ENCODE results near the gene SYNGAP1. TPM values are rescaled to one million over a fixed set of nuclear protein-coding genes. Genes with fewer than 3 reads are reported as not detected.
"Not testable (repeated sequence)": the region's sequence is repeated elsewhere in the genome, so short reads cannot be mapped to it uniquely, and the experiment has no call there.

SYNGAP1 gene
- total RNA-seq, 1 donor from 2014 or later = 23.0 TPM

- Histone ChIP-seq H3K9me3 (no peaks in the 10 kb centered on the region), H3K36me3 (no peaks in the 10 kb centered on the region), H3K27me3 (no peaks in the 10 kb centered on the region), H3K27ac (no peak overlapping the region), H3K4me3 (no peak overlapping the region), H3K4me1 (no peaks in the 10 kb centered on the region)
- intact Hi-C loops (cut with DNase I) = no loop called here
- ATAC-seq (no peak), DNase-seq (no peak)
- TF ChIP-seq, protein P1, sequence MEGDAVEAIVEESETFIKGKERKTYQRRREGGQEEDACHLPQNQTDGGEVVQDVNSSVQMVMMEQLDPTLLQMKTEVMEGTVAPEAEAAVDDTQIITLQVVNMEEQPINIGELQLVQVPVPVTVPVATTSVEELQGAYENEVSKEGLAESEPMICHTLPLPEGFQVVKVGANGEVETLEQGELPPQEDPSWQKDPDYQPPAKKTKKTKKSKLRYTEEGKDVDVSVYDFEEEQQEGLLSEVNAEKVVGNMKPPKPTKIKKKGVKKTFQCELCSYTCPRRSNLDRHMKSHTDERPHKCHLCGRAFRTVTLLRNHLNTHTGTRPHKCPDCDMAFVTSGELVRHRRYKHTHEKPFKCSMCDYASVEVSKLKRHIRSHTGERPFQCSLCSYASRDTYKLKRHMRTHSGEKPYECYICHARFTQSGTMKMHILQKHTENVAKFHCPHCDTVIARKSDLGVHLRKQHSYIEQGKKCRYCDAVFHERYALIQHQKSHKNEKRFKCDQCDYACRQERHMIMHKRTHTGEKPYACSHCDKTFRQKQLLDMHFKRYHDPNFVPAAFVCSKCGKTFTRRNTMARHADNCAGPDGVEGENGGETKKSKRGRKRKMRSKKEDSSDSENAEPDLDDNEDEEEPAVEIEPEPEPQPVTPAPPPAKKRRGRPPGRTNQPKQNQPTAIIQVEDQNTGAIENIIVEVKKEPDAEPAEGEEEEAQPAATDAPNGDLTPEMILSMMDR (IDR thresholded peaks at IDR 0.05) = no peak
Observed at GRCh38 chr6:33469661-33470060, 49.8 kb downstream of the SYNGAP1 start.

- H3K4me1 ChIP-seq = no peaks in the 10 kb centered on the region
- ATAC-seq (no peak), DNase-seq (no peak)
- no peak overlapping the region for H3K27ac ChIP-seq
- no peaks in the 10 kb centered on the region for H3K9me3 ChIP-seq
- TF ChIP-seq, protein P1 (IDR thresholded peaks at IDR 0.05) = no peak
- no peaks in the 10 kb centered on the region for H3K27me3 ChIP-seq
- intact Hi-C loops (cut with DNase I) = no loop called here
- H3K4me3 ChIP-seq = no peak overlapping the region
- no peaks in the 10 kb centered on the region for H3K36me3 ChIP-seq
Observed at GRCh38 chr6:33477864-33478263, 58.0 kb downstream of the SYNGAP1 start.

DNA sequence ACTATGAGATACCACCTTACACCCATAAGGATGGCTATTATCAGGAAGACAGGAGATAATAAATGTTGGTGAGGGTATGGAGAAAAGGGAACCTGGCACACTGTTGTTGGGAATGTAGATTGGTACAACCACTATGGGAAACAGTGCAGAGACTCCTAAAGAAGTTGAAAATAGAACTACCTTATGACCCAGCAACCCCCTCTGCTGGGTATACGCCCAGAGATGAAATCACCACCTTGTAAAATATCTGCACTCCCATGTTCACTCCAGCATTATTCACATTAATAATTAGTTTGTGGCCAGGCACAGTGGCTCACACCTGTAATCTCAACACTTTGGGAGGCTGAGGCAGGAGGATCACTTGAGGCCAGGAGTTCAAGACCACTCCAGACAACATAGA is 61.3 kb downstream of the SYNGAP1 start:
- Histone ChIP-seq H3K36me3 (no peaks in the 10 kb centered on the region), H3K27me3 (no peaks in the 10 kb centered on the region), H3K27ac (no peak overlapping the region), H3K4me1 (no peaks in the 10 kb centered on the region), H3K4me3 (no peak overlapping the region), H3K9me3 (no peaks in the 10 kb centered on the region)
- intact Hi-C loops (cut with DNase I) = no loop called here
- DNase-seq = no peak
- ATAC-seq = peak; percentile 41
- TF ChIP-seq, protein P1 (IDR thresholded peaks at IDR 0.05) = no peak

- H3K4me1 ChIP-seq; H3K27me3 ChIP-seq; DNase-seq; H3K4me3 ChIP-seq; H3K27ac ChIP-seq; ATAC-seq; H3K9me3 ChIP-seq; intact Hi-C loops (cut with DNase I); H3K36me3 ChIP-seq: not testable (repeated sequence)
Observed at GRCh38 chr6:33482620-33483019, 62.8 kb downstream of the SYNGAP1 start.

DNA sequence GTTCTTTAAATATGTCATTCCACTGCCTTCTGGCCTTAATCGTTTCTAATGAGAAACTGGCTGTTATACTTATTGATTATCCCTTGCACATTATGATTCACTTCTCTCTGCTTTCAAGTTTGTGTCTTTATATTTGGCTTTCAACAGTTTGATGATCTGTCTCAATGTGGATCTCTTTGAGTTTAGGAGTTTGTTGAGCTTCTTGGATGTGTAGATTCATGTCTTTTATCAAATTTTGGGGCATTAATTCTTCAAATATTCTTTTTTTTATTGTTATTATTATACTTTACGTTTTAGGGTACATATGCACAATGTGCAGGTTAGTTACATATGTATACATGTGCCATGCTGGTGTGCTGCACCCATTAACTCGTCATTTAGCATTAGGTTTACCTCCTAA is 63.8 kb downstream of the SYNGAP1 start:
- Histone ChIP-seq H3K27ac (no peak overlapping the region), H3K4me3 (no peak overlapping the region), H3K36me3 (no peaks in the 10 kb centered on the region), H3K27me3 (no peaks in the 10 kb centered on the region), H3K9me3 (no peaks in the 10 kb centered on the region), H3K4me1 (no peaks in the 10 kb centered on the region)
- DNase-seq (no peak), ATAC-seq (no peak)
- intact Hi-C loops (cut with DNase I) = no loop called here
- TF ChIP-seq, protein P1 (IDR thresholded peaks at IDR 0.05) = no peak

DNA sequence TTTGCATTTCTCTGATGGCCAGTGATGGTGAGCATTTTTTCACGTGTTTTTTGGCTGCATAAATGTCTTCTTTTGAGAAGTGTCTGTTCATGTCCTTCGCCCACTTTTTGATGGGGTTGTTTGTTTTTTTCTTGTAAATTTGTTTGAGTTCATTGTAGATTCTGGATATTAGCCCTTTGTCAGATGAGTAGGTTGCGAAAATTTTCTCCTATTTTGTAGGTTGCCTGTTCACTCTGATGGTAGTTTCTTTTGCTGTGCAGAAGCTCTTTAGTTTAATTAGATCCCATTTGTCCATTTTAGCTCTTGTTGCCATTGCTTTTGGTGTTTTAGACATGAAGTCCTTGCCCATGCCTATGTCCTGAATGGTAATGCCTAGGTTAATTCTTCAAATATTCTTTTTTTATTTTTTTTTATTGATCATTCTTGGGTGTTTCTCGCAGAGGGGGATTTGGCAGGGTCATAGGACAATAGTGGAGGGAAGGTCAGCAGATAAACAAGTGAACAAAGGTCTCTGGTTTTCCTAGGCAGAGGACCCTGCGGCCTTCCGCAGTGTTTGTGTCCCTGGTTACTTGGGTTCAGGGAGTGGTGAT is 64.9 kb downstream of the SYNGAP1 start:
- intact Hi-C loops (cut with DNase I); DNase-seq: not testable (repeated sequence)

DNA sequence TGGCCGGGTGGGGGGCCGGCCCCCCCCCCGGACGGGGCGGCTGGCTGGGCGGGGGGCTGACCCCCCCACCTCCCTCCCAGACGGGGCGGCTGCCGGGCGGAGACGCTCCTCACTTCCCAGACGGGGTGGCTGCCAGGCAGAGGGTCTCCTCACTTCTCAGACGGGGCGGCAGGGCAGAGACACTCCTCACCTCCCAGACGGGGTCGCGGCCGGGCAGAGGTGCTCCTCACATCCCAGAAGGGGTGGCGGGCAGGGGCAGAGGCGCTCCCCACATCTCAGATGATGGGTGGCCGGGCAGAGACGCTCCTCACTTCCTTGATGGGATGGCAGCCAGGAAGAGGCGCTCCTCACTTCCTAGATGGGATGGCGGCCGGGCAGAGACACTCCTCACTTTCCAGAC is 65.8 kb downstream of the SYNGAP1 start:
- DNase-seq; H3K27ac ChIP-seq; ATAC-seq; intact Hi-C loops (cut with DNase I); H3K36me3 ChIP-seq; H3K27me3 ChIP-seq; H3K9me3 ChIP-seq; H3K4me3 ChIP-seq; H3K4me1 ChIP-seq: not testable (repeated sequence)

More for the DNA sequence above, 64.9 kb downstream of the SYNGAP1 start:
- H3K27me3 ChIP-seq, H3K4me3 ChIP-seq, H3K4me1 ChIP-seq, ATAC-seq, H3K9me3 ChIP-seq, H3K36me3 ChIP-seq, H3K27ac ChIP-seq: not testable (repeated sequence)
